ENCODE measurements around the gene TSPOAP1.
A peak's percentile ranks its signal among the peaks of the same experiment; 100 is the strongest.
"Not testable (repeated sequence)": the region's sequence is repeated elsewhere in the genome, so short reads cannot be mapped to it uniquely, and the experiment has no call there.

TSPOAP1 gene

DNA sequence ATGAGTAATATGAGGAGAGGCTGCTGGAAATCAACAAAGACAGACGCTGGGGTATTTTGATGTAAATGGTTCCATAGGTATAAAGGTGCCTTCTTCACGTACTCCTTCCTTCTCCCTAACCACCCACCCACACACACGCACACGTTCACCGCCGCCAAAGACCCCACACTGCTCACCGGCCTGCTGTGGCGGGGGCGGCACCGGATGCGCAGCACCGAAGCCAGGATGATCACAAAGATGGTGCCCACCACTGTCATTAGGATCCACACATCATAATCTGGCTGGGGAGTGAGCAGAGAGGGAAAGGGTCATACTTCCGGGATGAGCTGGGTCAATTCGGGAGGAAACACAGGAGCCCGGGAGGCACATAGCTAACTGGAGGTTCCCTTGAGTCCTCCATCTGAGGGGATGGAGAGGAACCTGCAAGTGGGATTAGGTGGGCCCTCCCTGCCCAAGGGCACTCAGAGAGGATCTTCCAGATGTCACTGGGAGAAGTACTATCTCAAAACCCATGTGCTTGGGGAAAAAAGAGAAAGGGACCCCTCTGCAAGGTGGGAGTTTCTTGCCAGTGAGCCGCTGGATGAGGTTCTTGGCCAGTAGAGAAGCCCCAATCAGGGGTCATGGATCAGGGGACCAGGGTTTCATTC lies 33.9 kb upstream of the TSPOAP1 start:
- DNase-seq (ENCODE audit: low spot score): no peak

DNA sequence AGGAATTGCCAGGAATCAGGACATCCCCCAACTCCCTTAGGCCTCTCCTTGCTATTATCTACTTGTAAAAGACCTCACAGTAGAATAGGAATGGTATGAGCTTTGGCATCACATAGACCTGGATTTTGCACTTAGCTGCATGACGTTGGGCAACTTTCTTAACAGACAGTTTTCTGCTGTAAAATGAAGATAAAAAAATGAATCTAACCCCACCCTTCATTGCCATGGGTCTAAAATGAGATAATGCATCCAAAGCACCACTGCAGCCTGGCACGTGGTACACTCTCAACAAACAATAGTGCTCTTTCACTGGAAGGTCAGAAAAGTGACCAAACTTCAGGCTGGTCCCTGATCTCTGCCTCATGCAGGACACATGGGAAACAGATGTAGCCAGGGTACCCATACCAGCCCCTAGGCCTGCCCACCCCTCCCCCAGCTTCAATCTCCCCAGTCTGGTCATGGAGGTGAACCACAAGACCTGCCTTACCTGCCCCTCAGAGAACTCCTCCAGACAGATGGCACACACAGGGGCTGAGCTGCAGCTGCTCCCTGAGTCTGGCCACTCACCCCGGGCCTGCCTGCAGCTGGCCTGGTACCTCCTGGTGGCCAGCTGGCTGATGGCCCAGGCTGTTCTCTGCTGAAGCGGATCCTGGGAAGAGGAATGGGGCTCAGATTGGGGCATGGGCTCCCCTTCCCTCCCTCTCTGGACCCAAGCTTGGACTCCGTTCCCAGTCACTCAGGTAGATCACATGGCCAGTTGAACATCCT lies 31.9 kb upstream of the TSPOAP1 start:
- no peak for DNase-seq (ENCODE audit: low spot score)

GRCh38 chr17:58358408-58359172 lies 30.0 kb upstream of the TSPOAP1 start:
- DNase-seq (ENCODE audit: low spot score): no peak

DNA sequence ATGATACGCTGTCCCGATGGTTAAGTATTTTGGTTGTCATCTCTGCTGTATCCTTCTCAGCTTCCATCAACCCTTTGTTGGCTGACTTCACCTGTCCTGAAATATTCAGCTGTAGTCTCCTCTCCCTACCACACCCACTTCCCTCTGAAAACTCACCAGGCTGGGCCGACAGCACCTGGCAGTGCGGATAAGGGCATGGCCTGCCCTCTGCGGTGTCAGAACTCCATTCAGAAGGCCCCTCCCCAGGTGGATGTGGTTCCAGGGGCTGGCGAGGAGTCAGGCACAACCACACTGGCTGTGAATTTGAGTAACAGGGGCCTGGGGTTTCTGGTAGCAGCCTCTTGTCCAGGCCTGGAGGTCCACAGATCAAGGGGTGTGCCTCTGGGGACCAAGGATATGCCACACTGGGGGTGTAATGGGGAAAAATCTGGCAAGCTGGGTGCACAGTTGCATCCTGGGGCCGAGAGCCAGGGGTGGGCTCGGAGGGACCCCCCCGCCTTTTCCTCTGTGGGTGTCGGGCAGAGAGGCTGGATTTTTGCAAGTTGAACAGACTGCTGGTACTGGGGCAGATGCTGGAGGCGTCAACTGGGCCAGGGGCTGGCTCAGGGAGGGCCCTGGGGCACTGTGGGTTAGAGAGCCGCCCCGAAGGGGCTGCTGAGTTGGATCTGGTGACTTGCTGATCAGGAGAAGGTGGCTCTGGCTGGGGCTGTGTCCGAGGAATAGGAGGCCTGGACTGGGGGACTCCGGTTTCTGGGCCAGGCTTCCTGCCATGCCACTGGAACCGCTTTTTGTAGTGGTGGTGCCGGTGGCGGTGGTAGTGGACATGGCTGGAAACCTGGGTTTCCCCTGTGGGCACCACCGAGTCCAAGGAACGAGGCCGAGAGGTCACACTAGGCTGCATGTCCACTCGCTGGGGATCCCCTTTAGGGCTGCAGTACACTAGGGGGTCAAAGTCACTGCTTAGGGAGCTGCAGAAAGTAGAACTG lies 29.0 kb upstream of the TSPOAP1 start:
- no peak for DNase-seq (ENCODE audit: low spot score)

DNA sequence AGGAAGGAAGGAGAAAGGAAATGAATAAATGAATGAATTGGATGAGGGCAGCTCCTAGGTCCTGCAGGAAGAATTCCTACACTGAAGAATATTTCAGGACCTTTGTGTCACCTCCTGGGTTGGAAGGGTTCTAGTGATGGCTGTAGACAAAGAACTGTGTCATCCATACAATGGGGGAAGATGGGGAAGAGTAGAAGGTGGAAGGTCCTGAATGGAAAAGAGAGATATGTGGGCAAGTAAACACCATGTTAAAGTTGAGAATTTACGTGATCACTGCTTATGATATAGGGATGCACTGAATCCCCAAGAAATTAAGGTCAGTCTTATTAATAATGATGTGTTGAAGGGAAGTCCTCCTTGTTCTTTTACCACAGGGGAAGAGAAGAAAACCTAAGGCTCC lies 27.6 kb upstream of the TSPOAP1 start:
- DNase-seq (ENCODE audit: low spot score): no peak

DNA sequence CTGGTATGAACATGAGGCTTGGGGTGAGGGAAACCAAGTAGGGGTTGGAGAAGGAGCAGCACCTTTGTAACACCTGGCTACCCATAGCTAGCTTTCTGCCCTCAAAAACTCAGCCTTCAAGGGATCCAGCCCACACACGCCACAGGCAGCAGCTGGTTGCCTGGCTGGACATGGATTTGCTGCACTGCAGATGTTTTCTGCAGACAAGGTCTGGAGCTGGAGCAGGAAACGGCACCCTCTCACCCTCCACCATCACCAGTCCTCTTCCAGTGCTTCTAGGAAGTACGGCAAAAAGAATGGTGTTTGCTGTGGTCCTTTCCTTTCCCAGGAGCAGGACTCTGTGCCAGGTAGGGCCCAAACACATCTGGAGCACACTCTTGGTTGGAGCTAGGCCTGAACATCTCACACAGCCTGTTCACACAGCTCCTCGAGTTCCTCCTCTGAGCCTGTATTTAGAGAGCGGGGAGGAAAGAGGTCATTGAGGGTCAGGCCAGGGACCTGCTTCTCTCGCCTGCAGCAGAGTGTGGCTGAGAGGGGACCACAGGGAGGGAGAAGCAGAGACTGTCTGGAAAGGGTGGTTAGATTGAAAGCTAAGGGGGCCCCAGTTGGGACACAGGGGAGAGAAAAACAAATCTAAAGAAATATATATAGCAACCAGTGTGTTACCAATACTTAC lies 26.1 kb upstream of the TSPOAP1 start:
- DNase-seq (ENCODE audit: low spot score): no peak

GRCh38 chr17:58353389-58353825 lies 24.8 kb upstream of the TSPOAP1 start:
- DNase-seq (ENCODE audit: low spot score): no peak

DNA sequence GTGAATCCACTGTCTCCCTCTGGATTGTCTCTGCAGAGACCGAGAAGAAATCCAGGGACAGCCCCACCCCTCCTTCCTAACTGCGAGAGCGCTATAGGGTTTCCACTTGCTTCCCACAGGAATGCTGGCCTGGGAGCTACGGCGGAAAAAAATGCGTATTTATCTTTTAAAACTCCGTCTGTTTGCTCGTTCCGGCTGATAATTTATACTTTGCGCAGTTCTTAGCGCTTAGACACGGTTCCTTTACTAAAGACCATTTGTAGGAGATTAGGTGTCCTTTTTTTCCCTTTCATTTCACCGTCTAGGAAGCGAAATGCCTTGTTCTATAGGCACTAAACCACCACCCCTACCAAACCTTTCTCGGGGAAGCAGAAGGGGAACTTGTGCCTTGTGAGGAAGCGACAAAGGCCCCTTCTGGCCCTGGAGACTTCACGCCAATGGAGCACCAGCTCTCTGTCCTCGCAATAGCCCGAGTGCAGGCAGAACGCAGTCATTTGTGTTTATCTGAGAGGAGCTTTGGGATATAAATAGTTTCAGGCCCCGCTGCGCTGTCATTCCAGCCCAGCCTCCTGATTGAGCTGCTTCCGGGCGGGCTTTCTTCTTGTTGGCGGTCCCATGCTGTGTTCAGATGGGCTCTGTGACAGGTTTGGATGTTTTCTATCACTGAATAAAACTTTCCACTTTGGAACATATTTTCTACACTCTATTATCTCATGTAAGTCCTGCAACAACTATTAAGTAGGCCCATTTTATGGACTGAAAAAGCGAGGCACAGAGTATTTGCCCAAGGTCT lies 24.2 kb upstream of the TSPOAP1 start:
- DNase-seq (ENCODE audit: low spot score): peak; percentile 41

DNA sequence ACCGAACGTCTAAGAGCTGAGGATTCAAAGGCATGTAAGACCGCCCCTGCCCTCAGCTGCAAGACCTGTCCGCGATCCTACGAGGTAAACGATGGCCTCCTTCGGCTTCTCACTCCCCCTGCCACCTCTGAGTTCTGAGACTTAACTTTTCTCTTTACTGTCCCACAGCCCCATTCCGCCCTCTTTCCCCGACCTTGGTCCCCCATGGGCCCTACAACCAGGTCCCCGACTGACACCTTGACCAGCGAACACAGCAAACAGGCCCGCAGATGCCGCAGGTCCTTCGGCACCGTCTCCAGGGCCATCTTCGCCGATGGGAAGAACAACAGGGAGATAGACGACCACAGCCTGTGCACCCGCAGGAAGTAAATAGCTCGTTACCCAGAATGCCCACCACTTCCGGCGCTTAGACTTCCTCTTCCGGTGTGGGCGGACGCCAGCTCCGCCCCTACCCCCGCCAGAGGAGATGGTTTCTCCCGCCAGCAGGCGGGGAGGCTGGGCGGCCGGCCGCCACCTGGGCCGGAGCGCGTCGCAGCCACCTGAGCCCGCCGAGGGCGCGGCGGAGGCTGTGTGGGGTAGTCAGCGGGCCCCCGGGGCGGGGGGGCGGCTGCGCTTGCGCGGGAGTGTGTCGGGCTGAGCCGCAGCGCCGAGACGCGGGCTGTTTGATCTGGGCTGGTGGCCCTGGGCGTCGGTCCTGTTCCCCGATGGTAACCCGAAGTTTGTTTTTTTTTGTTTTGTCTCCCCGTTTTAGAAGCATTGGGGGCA lies 23.4 kb upstream of the TSPOAP1 start, which contains the start of gene SUPT4H1:
Gene SUPT4H1 (minus strand): TSS at position 371 of the 765 bp plus-strand sequence. CDS start 66 bp downstream, at position 305.
- DNase-seq (ENCODE audit: low spot score): peak; percentile 95

DNA sequence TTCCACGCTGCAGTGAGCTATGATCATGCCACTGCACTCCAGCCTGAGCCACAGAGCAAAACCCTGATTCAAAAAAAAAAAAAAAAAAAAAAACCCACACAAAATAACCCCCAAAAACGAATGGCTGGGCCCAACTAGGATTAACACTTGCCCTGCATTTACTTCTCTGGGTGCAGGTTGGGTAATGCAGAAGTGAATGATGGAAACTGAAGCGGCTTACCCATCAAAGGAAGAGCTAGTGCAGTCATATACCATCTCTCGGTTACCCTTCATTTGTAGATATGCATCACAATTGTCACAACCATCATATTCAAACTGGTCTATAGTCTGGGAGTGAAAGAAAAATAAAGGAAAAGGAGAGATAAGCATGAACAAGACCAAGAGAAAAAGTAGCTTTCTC lies 22.6 kb upstream of the TSPOAP1 start:
- DNase-seq (ENCODE audit: low spot score): peak; percentile 29

- DNase-seq (ENCODE audit: low spot score): no peak
Observed at GRCh38 chr17:58348038-58348437, 19.4 kb upstream of the TSPOAP1 start.

GRCh38 chr17:58345500-58345899 lies 16.9 kb upstream of the TSPOAP1 start:
- DNase-seq (ENCODE audit: low spot score): no peak

DNA sequence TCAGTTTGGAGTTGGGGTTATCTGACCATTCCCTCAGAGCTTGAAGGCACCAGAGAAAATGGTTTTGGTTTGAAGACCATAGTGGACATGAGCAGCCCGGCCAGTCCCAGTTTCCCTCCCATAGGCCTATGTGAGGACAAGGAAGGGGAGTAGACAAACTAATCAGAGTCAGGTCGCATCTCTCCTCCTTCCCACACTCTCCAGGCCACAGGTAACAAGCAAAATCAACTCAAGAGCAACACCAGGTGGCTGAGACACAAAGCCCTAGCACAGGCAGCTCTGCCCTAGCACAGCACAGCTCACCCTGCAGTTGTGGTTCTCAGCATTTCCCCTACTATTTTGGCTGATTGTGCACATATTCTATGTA lies 16.2 kb upstream of the TSPOAP1 start:
- peak; percentile 82 for DNase-seq (ENCODE audit: low spot score)

GRCh38 chr17:58344047-58344790 lies 15.6 kb upstream of the TSPOAP1 start:
- peak; percentile 98 for DNase-seq (ENCODE audit: low spot score)

- DNase-seq (ENCODE audit: low spot score): no peak
Observed at GRCh38 chr17:58343131-58343530, 14.5 kb upstream of the TSPOAP1 start.

GRCh38 chr17:58341861-58342475 lies 13.4 kb upstream of the TSPOAP1 start:
- DNase-seq (ENCODE audit: low spot score): no peak

- not testable (repeated sequence) for DNase-seq (ENCODE audit: low spot score)
Observed at GRCh38 chr17:58341136-58341860, 12.7 kb upstream of the TSPOAP1 start.

Measured in activated CD4-positive, alpha-beta T cell treated with anti-CD3 and anti-CD28 coated beads, Interleukin-2, Interleukin-4, amounts not matched to agents 100 ng/mL and 50 ng/mL, durations not matched to agents 16 hours and 8 hours (primary cell).